HL-60 (cell line): ENCODE results near the gene NCR1.
"Not testable (repeated sequence)": the region's sequence is repeated elsewhere in the genome, so short reads cannot be mapped to it uniquely, and the experiment has no call there.

Source experiments
- CTCF ChIP-seq: IDR thresholded peaks from one replicate; pipeline ENCODE4 v1.5.1; 2011; ENCODE audit warnings: low read length, control low read depth, inconsistent platforms; ENCODE audit not compliant: insufficient read depth
- POLR2AphosphoS5 ChIP-seq: IDR thresholded peaks from 2 replicates; pipeline ENCODE4 v1.6.1; 2012; ENCODE audit warnings: low read depth
- REST ChIP-seq: IDR thresholded peaks from 2 replicates; pipeline ENCODE4 v1.6.1; 2012; ENCODE audit warnings: low read depth; ENCODE audit not compliant: insufficient replicate concordance

GRCh38 chr19:54919646-54920563, 14.0 kb downstream of the NCR1 start:
- not testable (repeated sequence) for TF ChIP-seq CTCF, POLR2AphosphoS5, REST
